Heart left ventricle (tissue), 13 donors: Measurements from ENCODE around the gene FOXJ1.

ENCODE experiments used
- POLR2A ChIP-seq, 2 donors: fragments of 450-650 bp; IDR thresholded peaks; one replicate each; pipeline ENCODE4 v1.6.1; 2017; ENCODE audit warnings: antibody characterized with exemption in 2 of 2, mild to moderate bottlenecking in 2 of 2, moderate library complexity in 2 of 2
- TF ChIP-seq, protein P1 (sequence below), 12 donors: fragments of 200-600 bp; sonication (generic) in 4 of 12; IDR thresholded peaks; one replicate each; pipeline versions ENCODE4 v1.5.0 to v1.8.0; 2018 to 2022; ENCODE audit warnings: antibody characterized with exemption in 12 of 12, mild to moderate bottlenecking in 5 of 12
- donor health status: ischemic (EF 13 %, LVEDD 7.1; RV severe dilation, severe dysfunction).
- donor health status: DM: no; HTN: yes; CAD: no.
- donor health status: DM: no; HTN: no; CAD: no.
- donor health status: ischemic (EF 25% LVEDD 6.9; RV normal size, moderate dysfunction).
- donor health status: ischemic (EF 25% LVEDD 5.7; RV mildly dilated, moderate dysfunction).
- donor health status: ischemic (EF 35%, LVEDD 5.7; RV mildly dilated, moderate dysfunction).
- donor health status: nonischemic (EF 11% LVEDD 7.7; RV severe dilation, severe dysfunction).
- donor health status: DM: yes; HTN: yes; CAD: no.
- donor health status: PGD.
- donor health status: ischemic (EF 29% LVEDD 5.4; RV normal size, mild dysfunction).
- donor health status: nonischemic (EF 23%, LVEDD 6.1; RV moderate dilation, normal function).

DNA sequence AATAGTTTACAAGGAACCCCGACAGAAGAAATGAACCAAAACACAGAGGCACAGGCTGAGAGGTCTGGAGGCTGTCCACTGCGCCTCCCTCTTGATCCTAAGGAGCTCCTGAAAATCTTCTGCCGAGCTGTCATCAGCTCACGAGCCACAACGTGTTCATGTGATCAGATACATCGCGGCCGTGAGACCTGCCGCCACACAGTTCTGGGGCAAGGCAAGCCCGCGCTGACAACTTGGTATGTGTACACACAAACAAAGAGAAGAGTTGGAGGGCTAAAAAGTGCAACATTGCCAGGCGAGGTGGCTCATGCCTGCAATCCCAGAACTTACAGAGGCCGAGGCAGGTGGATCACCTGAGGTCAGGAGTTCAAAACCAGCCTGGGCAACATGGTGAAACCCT lies 45.1 kb downstream of the FOXJ1 start:
- TF ChIP-seq, protein P1, sequence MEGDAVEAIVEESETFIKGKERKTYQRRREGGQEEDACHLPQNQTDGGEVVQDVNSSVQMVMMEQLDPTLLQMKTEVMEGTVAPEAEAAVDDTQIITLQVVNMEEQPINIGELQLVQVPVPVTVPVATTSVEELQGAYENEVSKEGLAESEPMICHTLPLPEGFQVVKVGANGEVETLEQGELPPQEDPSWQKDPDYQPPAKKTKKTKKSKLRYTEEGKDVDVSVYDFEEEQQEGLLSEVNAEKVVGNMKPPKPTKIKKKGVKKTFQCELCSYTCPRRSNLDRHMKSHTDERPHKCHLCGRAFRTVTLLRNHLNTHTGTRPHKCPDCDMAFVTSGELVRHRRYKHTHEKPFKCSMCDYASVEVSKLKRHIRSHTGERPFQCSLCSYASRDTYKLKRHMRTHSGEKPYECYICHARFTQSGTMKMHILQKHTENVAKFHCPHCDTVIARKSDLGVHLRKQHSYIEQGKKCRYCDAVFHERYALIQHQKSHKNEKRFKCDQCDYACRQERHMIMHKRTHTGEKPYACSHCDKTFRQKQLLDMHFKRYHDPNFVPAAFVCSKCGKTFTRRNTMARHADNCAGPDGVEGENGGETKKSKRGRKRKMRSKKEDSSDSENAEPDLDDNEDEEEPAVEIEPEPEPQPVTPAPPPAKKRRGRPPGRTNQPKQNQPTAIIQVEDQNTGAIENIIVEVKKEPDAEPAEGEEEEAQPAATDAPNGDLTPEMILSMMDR (IDR thresholded peaks at IDR 0.05), result no peak
- TF ChIP-seq POLR2A (IDR thresholded peaks at IDR 0.05), result no peak
